GM18498 (cell line): Measurements from ENCODE around the gene FAM83C.

Experiments used
- ATAC-seq: cut with Tn5 transposase; IDR thresholded peaks from one replicate; pipeline ENCODE4 v1.9.1; 2021; ENCODE audit warnings: mild to moderate bottlenecking, moderate library complexity; ENCODE audit not compliant: unreplicated experiment

FAM83C gene

GRCh38 chr20:35300469-35301262 lies 8.4 kb upstream of the FAM83C start:
- ATAC-seq, result no peak

DNA sequence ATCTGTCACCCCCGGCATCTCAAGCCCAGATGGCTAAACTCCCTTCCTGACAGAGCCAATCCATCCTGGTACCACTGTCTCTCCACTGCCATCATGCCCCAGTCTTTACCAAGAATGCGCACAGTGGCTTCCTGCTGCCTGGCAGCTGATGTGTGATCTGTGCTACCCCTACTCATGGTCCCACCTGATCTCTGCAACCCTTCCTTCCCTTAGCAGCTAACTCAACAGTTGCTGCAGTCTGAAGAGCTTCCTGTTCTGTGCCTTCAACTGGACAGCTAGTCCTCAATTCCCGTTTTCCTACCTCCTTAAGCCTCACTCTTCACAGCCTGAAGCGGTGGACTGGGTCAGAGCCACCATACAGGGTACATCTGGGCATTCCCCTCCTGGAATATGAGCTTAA lies 7.6 kb upstream of the FAM83C start:
- ATAC-seq, result no peak

DNA sequence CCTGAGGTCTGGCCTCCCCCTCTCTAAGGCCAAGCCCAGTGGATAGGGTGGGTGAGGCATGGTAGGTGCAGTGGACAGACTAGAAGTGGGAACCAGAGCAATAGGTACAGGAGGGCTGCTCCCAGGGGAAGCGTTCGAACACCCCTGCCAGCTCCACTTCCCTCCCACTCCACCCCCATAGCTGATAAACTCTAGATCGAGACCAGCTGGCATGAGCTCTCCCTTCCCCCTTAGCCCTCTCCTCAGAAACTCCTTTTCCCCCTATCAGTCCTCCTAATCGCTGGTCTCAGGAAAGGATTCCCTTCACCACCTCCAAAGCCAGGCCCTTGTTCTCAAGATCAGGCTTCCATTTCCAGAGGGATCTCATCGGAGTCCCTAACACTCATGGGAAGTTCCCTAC lies 6.0 kb upstream of the FAM83C start:
- ATAC-seq, result no peak

- no peak for ATAC-seq
Observed at GRCh38 chr20:35297740-35298139, 5.5 kb upstream of the FAM83C start.

DNA sequence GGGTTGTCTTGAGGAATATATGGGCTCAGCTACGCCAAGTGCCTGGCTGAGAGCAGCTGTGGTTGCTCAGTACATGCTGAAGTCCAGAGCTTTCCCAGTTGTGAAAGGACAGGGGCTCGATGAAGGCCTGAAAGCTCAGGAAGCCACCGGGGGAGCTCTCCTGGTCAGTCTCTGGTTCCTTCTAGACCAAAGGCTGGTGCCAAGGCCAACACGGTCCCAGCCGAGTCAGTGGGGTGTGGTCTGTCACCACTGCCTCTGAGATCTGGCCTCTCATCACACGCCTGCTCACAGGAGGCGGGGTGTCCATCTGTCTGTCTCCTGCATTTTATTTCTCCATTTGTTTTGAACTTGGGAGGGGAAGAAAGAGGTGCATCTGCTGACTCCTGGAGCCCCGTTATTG lies 4.9 kb upstream of the FAM83C start:
- ATAC-seq, result no peak

GRCh38 chr20:35296101-35296554 lies 3.9 kb upstream of the FAM83C start:
- no peak for ATAC-seq

DNA sequence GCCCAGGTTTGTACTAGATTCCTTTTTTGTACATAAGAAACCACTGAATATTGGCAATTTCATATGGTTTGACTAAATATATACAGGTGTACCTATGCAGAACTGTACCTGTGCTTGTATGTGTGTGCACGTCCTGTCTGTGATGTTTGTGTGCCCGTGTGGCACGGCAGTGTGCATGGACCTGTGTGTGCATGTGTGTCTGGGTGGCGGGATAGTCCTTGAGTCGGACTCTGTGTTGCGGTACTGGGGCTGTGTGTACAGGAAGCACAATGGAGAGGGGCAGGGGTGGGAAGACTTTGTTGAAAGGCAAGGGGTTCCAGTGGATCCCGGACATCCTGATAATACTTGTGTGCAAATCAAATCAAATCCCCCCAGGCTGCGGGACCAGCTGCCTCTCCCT lies 3.4 kb upstream of the FAM83C start:
- no peak for ATAC-seq

- no peak for ATAC-seq
Observed at GRCh38 chr20:35295058-35295457, 2.8 kb upstream of the FAM83C start.

- no peak for ATAC-seq
Observed at GRCh38 chr20:35294293-35294685, 2.1 kb upstream of the FAM83C start.

DNA sequence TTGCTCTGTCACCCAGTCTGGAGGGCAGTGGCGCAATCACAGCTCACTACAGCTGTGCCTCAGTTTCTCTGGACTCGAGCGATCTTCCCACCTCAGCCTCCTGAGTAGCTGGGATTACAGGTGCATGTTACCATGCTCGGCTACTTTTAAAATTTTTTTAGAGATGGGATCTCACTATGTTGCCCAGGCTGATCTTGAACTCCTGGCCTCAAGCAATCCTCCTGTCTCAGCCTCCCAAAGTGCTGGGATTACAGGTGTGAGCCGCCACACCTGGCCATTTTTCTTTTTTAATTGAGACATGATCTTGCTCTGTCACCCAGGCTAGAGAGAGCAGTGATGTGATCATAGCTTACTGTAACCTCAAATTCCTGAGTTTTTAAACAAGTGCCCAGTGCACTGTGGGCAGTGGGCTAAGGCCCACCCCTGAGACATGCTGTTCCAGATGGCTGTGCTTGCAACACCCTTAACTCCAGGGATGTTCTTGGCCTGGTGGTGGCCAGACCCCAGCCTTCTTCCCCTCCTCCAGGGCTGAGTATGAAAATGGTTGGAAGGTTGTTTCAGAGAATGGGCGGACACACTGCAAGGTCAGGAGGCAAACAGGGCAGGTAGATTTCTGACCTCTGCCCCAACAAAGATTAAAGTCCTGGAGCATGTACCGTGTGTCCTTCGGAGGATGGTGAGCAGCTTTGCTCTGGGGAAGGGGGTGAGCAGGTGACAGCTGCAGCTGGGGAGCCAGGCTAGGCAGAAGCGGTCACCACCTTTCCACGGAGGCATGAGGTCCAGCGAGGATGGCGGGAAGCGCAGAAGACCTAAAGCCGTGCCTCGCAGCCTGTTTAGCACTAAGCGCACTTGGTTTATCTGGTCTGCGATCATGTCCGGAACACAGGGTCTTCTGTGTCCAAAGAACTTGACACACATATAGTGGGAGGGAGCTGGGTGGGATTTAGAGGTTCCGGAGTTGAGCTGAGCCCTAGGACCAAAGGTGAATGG lies 1.4 kb upstream of the FAM83C start:
- ATAC-seq, result no peak

GRCh38 chr20:35292504-35293285 lies 470 bp upstream of the FAM83C start:
- no peak for ATAC-seq

GRCh38 chr20:35290887-35291417 lies 1.3 kb downstream of the FAM83C start:
- ATAC-seq, result no peak

DNA sequence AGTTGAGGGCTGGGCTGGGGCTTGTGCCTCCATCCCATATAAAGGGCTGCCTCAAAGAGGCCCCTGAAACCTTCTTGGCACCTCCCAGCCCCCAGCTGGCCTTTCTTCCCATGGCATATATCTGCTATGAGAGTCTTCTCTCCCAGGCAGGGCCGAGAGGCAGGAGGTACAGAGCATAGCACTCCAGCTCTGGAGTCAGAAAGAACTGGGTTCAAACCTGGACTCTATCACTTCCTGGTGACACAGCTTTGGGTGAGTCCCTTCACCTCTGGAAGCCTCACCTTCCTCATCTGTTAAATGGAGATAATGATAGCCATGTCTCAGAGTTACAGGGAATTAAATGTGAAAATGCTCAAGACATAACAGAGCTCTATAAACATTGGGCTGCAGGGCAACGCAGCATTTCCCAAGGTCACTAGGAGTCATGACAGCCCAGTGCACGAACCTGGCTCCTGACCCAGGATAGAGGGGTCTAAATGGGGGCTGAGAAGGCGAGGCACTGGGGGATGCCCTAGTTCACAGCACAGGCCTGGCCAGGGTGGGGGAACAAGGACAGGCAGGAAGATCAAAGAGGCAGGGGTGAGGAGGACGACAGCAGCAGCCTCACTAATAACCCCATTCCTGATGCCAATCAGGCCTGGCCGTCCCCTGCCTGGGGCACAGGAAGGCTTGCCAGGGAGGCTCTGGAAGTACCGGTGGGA lies 1.9 kb downstream of the FAM83C start:
- no peak for ATAC-seq

GRCh38 chr20:35288325-35289060 lies 3.7 kb downstream of the FAM83C start:
- ATAC-seq, result no peak

DNA sequence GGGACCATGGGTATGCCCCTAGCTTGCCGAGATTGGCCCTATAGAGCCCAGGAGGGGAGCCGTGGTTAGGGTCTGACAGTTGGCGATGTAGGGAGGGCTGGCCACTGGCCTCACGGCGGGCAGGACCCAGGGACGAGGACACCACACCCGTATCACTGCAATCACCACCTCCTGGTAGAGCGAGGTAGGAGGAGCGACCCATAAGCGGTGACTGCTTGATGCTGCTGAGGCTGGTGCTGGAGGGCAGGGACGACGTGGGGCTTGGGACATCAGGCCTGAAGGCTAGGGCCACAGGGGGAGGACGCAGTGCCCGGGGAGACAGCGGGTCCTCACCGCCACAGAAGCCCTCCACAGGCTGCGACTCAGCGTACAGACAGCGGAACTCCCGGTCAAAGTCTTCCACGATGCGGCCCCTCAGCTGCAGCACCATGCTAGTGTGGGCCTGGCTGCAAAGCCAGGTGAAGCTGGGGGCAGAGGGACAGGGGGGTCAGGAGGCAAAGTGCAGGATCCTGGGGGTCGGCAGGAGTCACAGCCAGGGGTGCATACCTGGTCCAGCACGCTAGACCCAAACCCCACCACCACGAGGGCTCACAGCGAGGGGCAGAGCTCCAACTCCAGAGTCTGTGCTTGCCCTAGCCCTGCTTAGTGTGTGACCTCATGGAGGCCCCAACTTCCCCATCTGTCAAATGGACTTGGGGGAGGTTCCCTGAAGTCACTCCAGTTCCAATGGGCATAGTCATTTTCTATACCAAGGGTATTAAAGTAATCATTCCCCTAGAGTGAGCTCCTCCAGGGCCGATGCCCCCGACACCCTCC lies 4.5 kb downstream of the FAM83C start:
- no peak for ATAC-seq

- ATAC-seq, result no peak
Observed at GRCh38 chr20:35286899-35287508, 5.2 kb downstream of the FAM83C start.

DNA sequence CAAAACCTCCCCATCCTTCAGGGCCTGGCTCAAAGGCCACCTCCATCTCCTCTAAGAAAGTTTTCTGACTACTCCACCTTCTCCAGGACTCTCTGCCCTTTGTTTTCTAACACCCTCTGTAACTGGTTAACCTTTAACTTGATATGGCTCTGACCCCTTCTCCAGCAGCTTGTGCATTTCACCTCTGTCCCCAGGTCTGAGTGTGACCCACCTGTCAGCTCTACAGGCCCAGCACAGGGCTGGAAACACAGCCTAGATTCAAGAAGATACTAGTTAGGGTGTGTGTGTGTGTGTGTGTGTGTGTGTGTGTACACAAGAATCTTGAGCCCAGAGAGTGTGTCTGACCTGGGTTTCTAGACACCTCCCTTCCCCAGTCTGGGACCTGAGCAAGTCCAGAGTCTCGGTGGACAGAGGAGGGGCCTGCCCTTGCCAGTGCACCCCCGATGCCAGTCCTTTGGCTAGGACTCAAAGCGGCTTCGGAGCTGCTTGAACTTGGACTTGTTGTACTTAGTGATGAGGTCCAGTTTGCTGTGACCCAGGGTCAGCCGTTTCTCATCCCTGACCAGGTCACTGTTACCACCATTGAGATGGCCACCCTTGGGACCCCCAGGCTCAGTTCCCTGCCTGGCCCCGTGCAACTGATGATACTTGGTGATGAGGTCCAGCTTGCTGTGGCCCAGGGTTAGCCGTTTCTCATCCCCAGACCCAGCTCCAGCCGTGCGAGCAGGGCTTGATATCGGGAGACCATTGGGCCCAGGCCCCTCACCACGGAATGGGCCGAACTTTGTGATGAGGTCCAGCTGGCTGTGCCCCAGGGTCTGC lies 5.9 kb downstream of the FAM83C start:
- ATAC-seq, result no peak

DNA sequence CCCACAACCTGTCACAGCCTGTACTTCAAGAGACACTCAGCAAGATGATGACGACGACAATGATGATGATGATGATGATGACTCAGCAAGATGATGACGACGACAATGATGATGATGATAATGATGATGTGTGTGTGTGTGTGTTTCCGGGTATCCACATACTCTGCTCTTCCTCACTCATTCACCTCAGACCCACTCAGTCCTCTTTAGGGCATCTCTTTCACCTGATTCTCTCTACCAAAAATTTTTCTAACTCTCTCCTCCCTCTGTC lies 6.5 kb downstream of the FAM83C start:
- ATAC-seq, result no peak
